SJSA1 (cell line): ENCODE measurements around the gene LFNG. TPM values are rescaled to one million over a fixed set of nuclear protein-coding genes. Genes with fewer than 3 reads are reported as not detected.
"Not testable (repeated sequence)": the region's sequence is repeated elsewhere in the genome, so short reads cannot be mapped to it uniquely, and the experiment has no call there.

Source experiments
- DNase-seq, 2 experiments: peaks; one replicate each; pipeline ENCODE4 v3.0.0-alpha.2; 2015 to 2020; ENCODE audit warnings: low spot score in 2 of 2, low read depth in 1 of 2
- H3K27ac ChIP-seq: fragments of 250-450 bp; sonication (Bioruptor Pico); 2 replicates; pipeline ENCODE4 v1.5.1; 2020; ENCODE audit warnings: mild to moderate bottlenecking, moderate library complexity
- H3K27me3 ChIP-seq: fragments of 250-450 bp; sonication (Bioruptor Pico); replicated peaks from 2 replicates; pipeline ENCODE4 v1.5.1; 2020; ENCODE audit warnings: mild to moderate bottlenecking, moderate library complexity
- H3K36me3 ChIP-seq: fragments of 250-450 bp; sonication (Bioruptor Pico); 2 replicates; pipeline ENCODE4 v1.5.1; 2020; ENCODE audit warnings: mild to moderate bottlenecking
- H3K4me1 ChIP-seq: fragments of 250-450 bp; sonication (Bioruptor Pico); replicated peaks from 2 replicates; pipeline ENCODE4 v1.6.1; 2021; ENCODE audit warnings: mild to moderate bottlenecking
- H3K4me3 ChIP-seq: fragments of 250-450 bp; sonication (Bioruptor Pico); 2 replicates; pipeline ENCODE4 v1.5.1; 2020; ENCODE audit warnings: mild to moderate bottlenecking
- H3K9me3 ChIP-seq: fragments of 250-450 bp; sonication (Bioruptor Pico); replicated peaks from 2 replicates; pipeline ENCODE4 v1.5.1; 2020; ENCODE audit warnings: mild to moderate bottlenecking
- total RNA-seq: library from RNA; depleted of rRNA; stranded (reverse); fragments of >200 nt; shearing (Covaris generic); gene quantifications from 2 replicates; pipeline ENCODE4 v1.2.3, GENCODE V29; 2014

The LFNG gene
- total RNA-seq, 1 experiment from 2014 or later = 0.97 TPM

DNA sequence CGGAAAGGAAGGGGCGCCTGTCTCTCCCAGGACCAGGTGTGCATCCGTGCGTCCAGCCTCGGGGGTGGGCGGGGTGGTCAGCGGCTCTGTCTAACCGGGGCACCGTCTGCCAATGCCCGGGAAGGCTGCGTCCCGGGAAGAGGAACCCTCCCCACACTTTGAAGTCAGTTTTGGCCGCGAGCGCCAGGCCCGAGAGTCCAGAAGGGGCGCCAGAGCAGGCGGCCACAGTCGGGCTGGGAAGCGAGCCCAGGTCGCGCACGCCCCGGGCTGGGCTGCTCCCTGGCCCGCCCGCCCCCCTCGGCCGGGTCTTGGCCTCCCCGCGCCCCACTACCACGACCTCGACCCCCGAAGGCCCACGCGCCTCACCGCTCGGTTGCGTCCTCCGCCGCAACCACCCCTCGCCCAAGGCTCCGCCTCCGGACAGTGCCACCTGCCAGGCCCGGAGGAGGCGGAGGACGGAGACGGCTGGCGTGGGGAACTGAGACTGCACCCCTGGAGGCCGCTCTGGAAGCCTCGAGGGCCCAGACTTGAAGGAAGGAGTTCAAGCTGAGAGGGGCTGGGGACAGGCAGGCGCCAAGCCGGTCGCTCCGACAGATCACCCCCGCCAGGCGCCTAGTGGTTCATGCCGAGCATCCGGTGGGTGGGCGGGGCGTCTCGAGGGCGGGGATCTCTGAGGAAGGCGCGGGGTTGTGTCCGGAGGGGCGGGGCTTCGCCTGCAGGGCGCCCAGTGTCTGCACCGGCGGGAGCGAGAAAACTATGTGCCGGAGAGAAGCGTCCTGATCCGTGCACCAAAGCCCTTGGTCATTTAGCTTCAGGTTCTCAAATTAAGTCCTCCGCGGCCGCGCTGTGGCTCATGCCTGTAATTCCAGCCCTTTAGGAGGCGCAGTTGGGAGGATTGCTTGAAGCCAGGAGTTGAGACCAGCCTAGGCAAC is 35.8 kb downstream of the LFNG start, which contains the start of gene BRAT1:
Gene BRAT1 (minus strand): TSS at position 404 of the 932 bp plus-strand sequence. CDS start 1,093 bp downstream, outside the sequence.
- peak within 1 kb of the TSS; percentile 99 for H3K27ac ChIP-seq
- DNase-seq = peak; percentile 93 to 98
- peaks cover 4% of the 10 kb centered on the region; the same call in 1 of the 2 replicates for H3K9me3 ChIP-seq
- H3K27me3 ChIP-seq = no peaks in the 10 kb centered on the region
- peak within 1 kb of the TSS; percentile 66 for H3K4me3 ChIP-seq
- H3K4me1 ChIP-seq = peaks cover 23% of the 10 kb centered on the region
- peaks cover 24% of the 10 kb centered on the region for H3K36me3 ChIP-seq

DNA sequence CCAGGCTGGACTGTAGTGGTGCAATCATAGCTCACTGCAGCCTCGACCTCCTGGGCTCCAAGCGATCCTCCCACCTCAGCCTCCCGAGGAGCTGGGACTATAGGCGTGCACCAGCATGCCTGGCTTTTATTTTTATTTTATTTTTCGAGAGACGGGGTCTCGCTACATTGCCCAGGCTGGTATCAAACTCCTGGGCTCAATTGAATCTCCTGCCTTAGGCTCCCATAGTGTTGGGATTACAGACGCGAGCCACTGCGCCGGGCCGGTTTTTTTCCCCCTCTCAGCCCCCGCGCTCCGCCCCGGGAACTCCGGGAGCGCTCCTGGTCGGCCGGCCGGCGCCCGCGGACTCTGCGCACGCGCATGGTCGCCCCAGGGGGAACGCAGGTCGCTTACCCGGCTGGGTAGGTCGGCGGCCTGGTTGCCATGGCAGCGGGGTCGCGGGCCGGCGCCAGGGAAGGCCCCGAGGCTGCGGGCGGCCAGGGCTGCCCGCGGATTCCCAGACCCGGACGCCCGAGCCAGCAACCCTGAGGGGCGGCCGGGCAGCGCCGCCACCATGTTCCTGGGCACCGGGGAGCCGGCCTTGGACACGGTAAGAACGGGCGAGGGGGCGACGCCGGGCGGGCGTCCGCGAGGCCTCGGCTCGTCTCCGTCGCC is 39.2 kb downstream of the LFNG start, which contains the start of gene IQCE:
Gene IQCE (plus strand): TSS at position 351 of the 654 bp plus-strand sequence. CDS start 203 bp downstream, at position 554.
- Histone ChIP-seq H3K27me3 (no peaks in the 10 kb centered on the region), H3K4me1 (peaks cover 23% of the 10 kb centered on the region), H3K27ac (peak within 1 kb of the TSS; percentile 41), H3K4me3 (peak within 1 kb of the TSS; percentile 98), H3K36me3 (peaks cover 13% of the 10 kb centered on the region), H3K9me3 (peaks cover 4% of the 10 kb centered on the region; the same call in 1 of the 2 replicates)
- DNase-seq = peak; percentile 84 to 94

DNA sequence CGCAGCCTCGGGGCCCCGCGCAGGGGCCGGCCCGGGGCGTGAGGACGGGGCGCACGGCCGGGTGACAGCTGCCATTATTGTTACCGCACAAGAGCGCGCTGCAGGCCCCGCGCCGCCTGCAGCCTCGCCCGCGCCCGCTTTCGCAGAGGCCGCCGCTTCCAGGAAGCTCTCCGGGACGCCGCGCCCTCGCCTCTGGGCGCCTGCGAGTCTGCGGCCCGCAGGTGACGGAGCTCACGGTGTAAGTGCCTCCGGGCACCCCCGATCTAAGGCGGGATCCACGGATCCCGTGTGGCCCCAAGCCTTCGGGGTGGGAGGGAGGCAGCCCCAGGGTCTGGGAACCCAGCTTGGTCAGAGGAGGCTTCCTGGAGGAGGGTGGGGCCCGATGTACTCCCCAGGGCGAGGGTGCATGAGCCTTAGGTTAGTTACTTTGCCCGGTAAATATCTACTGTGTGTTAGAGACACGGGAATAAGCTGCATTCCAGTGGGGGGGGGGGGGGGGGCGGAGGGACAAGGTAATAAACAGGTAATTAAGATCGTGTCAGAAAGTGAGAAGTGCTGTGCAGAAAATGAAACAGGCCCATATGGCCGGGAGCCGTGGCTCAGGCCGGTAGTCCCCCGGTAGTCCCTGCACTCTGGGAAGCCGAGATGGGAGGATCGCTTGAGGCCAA is 39.8 kb downstream of the LFNG start:
- H3K4me1 ChIP-seq = peaks cover 18% of the 10 kb centered on the region
- peak overlapping the region; percentile 41 for H3K27ac ChIP-seq
- DNase-seq = no peak
- H3K9me3 ChIP-seq = peaks cover 4% of the 10 kb centered on the region; the same call in 1 of the 2 replicates
- H3K4me3 ChIP-seq = peak overlapping the region; percentile 98
- H3K27me3 ChIP-seq = no peaks in the 10 kb centered on the region
- H3K36me3 ChIP-seq = peaks cover 8% of the 10 kb centered on the region

DNA sequence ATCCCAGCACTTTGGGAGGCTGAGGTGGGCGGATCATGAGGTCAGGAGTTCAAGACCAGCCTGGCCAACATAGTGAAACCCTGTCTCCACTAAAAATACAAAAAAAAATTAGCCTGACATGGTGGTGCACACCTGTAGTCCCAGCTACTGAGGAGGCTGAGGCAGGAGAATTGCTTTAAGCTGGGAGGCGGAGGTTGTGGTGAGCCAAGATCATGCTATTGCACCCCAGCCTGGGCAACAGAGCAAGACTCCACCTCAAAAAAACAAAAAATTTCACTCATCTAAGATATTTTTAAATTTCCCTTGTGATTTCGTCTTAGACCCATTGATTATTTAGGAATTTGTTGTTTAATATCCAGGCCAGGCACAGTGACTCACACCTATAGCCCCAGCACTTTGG is 44.4 kb downstream of the LFNG start:
- not testable (repeated sequence) for H3K4me3 ChIP-seq, H3K9me3 ChIP-seq, H3K27ac ChIP-seq, DNase-seq, H3K4me1 ChIP-seq, H3K27me3 ChIP-seq, H3K36me3 ChIP-seq

DNA sequence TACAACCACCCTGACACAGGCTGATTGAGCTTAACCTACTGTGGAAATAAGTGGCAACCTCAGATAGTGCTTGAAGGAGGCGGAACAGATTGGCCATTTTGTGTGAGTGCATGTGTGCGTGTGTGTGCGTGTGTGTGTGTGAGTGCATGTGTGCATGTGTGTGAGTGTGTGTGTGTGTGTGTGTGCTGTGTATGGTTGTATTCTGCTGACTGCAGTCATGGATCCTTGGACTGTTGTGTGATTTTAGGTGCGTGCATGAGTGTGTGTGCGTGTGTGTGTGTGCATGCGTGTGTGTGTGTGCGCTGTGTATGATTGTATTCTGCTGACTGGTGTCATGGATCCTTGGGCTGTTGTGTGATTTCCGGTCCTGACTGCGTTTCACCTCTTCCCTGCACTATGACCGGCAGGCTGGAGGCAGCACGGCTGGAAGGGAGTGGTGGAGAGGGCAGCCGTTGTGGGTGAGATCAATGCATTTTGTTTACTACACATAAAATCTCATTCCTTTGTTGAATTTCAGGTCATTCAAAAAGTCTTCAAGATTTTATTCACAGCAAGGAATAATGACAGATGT is 45.5 kb downstream of the LFNG start:
- Histone ChIP-seq H3K36me3 (no peaks in the 10 kb centered on the region), H3K4me1 (no peaks in the 10 kb centered on the region; the same call in 1 of the 2 replicates), H3K27ac (no peak overlapping the region), H3K27me3 (no peaks in the 10 kb centered on the region), H3K4me3 (no peak overlapping the region), H3K9me3 (no peaks in the 10 kb centered on the region)
- no peak for DNase-seq

DNA sequence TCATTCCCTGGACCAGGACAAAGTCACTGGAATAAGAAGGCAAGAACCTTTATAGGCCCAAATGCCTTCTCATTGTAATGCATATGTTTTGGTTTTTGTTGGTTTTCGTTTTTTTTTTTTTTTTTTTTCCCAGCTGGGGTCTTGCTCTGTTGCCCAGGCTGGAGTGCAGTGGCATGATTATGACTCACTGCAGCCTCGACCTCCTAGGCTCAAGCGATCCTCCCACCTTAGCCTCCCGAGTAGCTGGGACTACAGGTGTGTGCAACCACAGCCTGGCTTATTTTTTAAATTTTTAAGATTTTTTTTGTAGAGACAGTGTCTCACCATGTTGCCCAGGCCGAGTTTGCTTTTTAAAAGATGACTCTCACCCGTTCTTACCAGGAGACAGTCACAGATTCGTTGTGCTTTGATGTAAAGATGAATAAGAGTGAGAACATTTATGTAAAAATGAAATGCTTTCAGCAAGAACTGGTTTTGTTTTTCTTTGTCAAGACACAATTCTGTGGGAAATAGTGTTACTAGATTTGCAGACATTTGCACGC is 46.8 kb downstream of the LFNG start:
- H3K9me3 ChIP-seq = no peaks in the 10 kb centered on the region
- H3K4me1 ChIP-seq = no peaks in the 10 kb centered on the region
- no peak overlapping the region for H3K4me3 ChIP-seq
- H3K36me3 ChIP-seq = no peaks in the 10 kb centered on the region
- DNase-seq = no peak
- no peaks in the 10 kb centered on the region for H3K27me3 ChIP-seq
- no peak overlapping the region for H3K27ac ChIP-seq

DNA sequence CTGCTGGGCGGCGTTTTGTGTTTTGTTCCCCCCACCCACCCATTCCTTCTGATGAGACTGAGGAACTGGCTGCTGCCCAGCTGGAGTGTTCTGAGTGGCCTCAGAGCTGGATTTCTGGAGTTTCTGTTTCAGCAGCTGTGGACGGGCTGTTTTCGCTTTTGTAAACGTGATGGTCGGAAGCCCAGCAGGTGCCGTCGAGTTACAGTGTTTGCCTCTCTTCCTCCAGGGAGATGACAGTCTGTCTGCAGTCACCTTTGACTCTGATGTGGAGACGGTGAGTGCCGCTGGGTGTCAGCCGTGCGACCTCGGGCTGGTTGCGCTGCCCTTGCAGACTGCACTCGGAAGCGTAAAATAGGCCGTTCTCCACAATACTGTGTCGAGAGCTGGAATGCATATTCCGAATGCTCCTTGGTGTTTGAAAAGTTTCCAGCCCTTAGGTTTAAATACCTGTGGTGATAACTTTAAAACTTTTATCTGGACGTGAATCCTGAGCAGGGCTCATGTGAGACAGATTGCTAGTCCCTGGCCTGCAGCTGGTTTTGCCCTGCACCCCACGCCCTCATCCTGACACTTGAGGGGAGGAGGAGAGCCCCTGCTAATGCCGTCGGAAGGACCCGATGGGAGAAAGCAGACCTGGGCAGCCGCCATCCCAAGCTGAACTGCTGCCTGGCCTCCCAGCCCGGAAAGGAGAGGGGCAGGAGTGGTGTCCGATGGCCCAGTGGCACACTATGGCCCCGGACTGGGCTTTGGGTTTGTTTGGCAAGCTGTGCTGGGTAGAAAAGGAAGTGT is 47.5 kb downstream of the LFNG start:
- DNase-seq = no peak
- Histone ChIP-seq H3K4me1 (peaks cover 2% of the 10 kb centered on the region), H3K27ac (no peak overlapping the region), H3K36me3 (no peaks in the 10 kb centered on the region), H3K27me3 (no peaks in the 10 kb centered on the region), H3K9me3 (no peaks in the 10 kb centered on the region), H3K4me3 (no peak overlapping the region)

DNA sequence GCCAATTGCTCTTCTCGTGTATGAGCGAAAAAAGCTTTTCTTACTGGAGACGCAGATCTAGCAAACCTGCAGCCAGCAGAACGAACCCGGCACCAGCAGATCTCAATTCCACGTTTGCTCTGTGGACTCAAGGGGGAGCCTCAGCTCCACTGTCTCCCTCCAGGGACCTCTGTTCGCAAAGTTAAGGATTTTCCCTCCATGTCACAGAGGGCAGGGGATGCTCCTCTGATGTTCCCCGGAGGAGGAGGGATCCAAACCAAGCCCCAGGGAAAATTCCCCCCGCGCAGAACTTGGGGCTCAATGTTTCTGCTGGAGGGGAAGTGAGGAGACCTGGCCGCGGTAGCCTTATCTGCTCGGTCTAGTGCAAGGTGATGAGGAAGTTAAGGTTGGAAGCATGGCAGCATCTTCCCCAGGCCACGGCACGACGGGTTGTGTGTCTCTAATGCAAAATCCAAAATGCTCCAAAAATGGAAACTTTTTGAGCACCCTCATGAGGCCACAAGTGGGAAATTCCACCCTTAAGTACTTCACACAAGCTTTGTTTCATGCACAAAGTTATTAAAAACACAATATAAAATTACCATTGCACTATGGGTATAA is 48.2 kb downstream of the LFNG start:
- Histone ChIP-seq H3K36me3 (no peaks in the 10 kb centered on the region), H3K27me3 (no peaks in the 10 kb centered on the region), H3K4me1 (peaks cover 8% of the 10 kb centered on the region), H3K4me3 (no peak overlapping the region), H3K9me3 (no peaks in the 10 kb centered on the region), H3K27ac (no peak overlapping the region)
- DNase-seq = no peak

DNA sequence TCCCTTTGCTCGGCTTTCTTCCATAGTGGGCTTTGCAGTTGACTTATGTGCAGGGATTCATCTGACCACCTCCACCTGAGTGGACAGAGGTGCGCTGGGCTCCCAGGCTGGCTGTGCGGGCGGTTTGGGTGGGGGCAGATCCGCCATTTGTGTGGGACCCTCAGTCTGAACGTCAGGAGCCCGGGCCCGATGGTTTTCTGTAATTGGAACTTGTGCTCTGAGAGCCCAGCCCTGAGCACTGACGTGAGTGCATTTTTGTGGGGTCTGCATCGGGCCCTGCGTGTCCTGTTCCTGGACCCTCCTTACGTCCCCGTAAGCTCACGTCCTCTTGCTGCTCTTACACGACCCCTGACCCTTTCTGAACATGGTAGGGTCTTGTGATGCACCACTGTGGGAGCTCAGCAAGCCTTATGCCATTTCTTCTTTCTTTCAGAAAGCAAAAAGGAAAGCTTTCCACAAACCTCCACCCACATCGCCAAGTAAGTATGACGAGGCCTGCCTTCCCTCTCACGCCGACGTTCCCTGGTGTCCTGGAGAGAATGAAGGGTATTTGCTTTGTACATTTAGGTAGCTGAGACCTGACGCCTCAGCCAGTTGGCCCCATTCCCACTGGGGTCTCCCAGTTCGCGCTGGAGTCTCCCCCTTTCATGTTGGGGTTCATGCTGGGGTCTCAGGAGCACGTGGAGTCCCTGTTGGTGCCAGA is 49.1 kb downstream of the LFNG start:
- Histone ChIP-seq H3K27me3 (no peaks in the 10 kb centered on the region), H3K27ac (no peak overlapping the region), H3K4me1 (peaks cover 16% of the 10 kb centered on the region), H3K4me3 (no peak overlapping the region), H3K36me3 (no peaks in the 10 kb centered on the region), H3K9me3 (no peaks in the 10 kb centered on the region)
- no peak for DNase-seq

DNA sequence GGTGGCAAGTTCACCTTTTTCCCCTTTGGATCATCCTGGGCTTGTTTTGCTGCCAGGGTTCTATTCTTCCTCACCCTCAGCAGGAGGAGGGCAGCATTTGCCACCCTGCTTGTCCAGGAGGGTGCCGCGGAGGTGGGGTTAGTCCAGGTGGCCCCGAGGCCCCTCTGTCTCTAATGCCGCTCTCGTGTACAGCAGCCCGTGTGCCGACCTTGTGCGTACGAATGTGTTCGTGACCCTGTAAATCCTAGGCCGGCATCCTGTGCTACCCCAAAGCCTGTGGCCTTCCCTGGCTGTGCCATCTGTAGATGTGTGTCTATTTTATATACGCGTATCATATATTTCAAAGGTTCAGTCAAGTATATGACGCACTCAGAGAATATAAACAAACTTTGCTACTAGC is 49.8 kb downstream of the LFNG start:
- no peaks in the 10 kb centered on the region for H3K9me3 ChIP-seq
- H3K27me3 ChIP-seq = no peaks in the 10 kb centered on the region
- H3K36me3 ChIP-seq = no peaks in the 10 kb centered on the region
- no peak overlapping the region for H3K27ac ChIP-seq
- peaks cover 16% of the 10 kb centered on the region for H3K4me1 ChIP-seq
- no peak overlapping the region for H3K4me3 ChIP-seq
- DNase-seq = no peak

DNA sequence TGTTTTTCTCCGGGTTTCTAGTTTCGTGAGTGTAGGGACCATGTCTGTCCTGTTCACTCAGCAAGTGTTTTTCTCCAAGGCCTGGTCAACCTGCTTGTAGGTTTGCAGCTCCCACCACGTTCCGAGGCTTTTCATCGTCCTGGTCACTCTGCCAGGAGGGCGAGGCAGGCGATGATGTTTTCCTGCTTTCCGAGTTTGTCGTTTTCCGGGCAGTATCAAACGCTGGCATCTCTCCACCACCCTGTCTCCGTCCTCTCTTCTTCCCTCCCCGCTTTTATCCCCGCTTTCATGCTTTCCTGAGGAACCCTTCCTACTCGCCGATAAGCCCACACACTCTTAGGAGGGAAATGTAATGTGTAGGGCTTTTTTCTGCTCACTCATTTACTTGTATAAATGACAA is 50.4 kb downstream of the LFNG start:
- H3K9me3 ChIP-seq = no peaks in the 10 kb centered on the region
- no peak overlapping the region for H3K4me3 ChIP-seq
- no peak for DNase-seq
- peaks cover 16% of the 10 kb centered on the region for H3K4me1 ChIP-seq
- no peaks in the 10 kb centered on the region for H3K27me3 ChIP-seq
- no peak overlapping the region for H3K27ac ChIP-seq
- no peaks in the 10 kb centered on the region for H3K36me3 ChIP-seq

DNA sequence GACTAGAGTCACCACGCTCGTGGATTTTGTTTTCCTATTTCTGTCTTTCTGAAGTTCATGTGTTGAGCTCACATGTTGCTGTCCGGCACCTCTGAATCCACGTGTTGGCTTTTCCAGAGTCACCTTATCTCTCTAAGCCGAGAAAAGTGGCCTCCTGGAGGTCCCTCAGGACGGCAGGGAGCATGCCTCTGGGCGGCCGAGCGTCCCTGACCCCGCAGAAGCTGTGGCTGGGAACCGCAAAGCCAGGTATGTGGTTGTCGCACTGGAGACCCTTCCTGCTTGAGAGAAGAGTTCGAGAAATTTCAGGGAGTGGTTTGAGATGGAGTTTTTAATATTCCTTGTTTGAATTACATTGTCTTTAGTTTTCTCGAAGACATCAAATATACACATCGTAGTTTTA is 51.8 kb downstream of the LFNG start:
- no peak overlapping the region for H3K4me3 ChIP-seq
- H3K4me1 ChIP-seq = peaks cover 16% of the 10 kb centered on the region
- no peaks in the 10 kb centered on the region for H3K9me3 ChIP-seq
- no peaks in the 10 kb centered on the region for H3K27me3 ChIP-seq
- H3K27ac ChIP-seq = no peak overlapping the region
- DNase-seq = no peak
- no peaks in the 10 kb centered on the region for H3K36me3 ChIP-seq
